Stromal cell of bone marrow (primary cell): ENCODE results near the gene KIAA2012.
A peak's percentile ranks its signal among the peaks of the same experiment; 100 is the strongest.
"Not testable (repeated sequence)": the region's sequence is repeated elsewhere in the genome, so short reads cannot be mapped to it uniquely, and the experiment has no call there.

Source experiments
- DNase-seq: peaks from one replicate; pipeline ENCODE4 v3.0.0-alpha.2; 2012; ENCODE audit warnings: low read depth

KIAA2012 gene

DNA sequence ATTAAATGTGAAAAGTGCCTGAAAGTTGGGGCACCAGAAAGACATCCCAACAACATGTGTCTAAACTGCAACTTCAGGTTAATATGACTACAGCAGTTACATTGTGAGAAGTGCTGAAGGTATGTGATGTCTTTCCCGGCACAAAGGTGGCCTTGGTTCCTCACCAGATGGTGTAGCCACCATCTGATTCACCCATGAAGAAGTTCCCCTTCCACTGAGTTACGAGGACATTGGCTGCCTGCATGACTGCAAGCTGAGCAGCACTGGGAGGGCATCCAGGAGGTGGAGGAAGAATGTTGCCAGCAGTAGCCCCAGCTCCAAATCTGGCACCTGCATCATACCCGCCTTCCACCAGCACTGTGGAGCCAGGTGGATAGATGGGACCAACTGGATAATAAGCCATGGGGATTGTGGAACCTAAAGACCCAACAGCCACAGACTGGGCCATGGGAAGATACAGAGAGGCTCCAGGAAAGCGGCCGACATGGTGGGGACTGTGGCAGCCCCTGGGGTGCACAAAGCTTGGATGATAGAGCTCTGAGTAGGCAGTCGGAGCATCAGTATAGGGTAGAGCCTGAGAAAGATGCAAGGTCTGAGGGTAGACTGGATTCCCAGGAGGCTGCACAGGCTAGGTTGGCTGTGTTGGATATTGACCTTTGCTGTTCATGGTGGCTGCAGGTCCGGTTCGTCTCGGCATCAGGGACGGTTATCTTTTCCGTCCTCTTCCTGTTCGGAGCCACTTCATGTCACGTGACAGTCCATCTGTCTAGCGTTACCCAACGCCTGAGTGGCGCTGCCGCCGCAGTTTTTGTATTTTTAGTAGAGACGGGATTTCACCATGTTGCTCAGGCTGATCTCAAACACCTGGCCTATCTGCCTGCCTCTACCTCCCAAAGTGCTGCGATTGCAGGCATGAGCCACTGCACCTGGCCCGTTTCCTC, 128.4 kb downstream of the KIAA2012 start:
- no peak for DNase-seq

DNA sequence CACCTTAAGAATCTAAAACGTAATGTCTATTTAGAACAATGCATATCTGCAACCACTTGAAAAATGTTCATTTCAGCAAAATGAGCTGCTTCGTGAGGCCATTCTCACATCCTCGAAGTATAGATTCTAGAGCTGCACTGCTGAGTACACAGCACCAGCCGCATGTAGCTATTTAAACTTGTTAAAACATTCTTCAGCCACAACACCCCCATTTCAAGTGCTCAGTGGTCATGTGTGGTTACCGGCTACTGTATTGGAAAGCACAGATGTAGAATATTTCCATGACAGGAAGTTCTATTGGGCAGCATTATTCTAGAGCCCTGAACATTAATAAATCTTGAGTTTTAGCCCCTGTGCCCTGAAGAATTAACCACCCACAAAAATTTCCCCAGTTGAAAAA, 130.3 kb downstream of the KIAA2012 start:
- no peak for DNase-seq

DNA sequence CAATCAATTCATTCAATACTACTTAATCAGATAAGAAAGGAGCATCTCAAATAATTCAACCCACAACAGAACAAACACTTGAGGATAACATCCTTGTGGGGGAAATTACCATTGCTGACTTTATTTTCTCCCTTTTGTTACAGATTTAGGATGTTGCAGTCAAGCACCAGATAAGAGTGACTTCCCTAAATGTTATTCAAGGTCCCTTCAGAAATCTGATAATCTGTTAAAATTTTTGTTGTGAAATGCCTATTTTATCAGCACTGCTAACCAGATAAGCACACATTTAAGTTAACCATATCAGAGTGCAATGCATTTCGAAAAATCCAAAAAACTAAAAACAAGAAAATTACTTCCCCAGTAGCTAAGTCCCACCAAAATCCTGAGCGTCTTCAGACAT, 131.8 kb downstream of the KIAA2012 start:
- DNase-seq = no peak

DNA sequence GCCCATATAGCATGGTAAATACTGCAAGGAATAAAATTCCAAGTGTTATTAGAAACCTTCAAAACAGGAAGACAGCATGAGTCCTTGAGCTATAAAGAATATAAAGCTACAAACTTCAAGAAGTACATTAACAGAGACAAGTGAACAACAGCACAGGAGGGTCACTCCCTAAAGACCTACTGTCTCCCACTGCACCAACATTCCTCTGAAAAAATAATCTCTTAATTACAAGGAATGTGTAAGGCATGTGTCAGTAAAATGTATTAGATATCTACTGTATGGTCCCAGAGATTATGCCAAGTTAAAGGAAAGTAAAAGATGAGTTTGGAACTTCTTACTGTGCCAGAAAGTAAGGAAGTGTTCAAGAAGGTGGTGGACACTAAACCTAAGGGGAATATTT, 135.5 kb downstream of the KIAA2012 start:
- DNase-seq = no peak

DNA sequence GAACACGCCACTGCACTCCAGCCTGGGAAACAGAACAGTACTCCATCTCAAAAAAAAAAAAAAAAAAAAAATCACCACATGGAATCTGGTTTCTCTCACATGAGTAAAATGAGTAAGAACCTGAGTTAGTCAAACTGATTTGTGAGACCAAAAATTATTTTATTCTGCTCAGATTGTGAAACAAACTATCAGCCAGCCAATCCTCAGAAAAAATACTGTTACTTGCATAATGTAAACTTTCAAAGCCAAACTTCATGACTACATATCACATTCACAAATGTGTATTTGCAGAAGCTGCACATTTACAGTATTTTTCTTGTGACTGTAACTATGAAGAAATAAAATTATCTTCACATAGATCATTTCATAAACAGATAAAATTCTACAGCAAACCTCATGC, 142.1 kb downstream of the KIAA2012 start:
- peak; percentile 47 for DNase-seq

DNA sequence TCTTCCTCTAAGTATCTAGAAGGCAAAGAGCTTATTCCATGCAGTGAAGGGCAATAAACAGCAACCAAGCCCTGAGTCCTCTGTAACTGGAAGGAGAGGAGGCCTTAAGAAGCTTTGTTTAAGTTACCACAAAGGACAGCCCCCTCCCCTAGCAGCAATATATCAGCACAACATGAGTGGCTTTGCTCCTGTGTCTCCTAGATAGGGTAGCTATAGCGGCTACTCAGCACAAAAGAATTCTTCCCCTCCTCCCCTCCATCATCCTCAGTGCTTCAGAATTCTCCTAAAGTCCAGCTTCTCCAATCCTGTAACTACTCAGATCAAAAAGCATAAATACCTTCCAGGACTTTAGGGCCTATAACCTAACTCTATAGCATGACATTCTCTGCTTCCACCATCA, 148.8 kb downstream of the KIAA2012 start:
- no peak for DNase-seq

DNA sequence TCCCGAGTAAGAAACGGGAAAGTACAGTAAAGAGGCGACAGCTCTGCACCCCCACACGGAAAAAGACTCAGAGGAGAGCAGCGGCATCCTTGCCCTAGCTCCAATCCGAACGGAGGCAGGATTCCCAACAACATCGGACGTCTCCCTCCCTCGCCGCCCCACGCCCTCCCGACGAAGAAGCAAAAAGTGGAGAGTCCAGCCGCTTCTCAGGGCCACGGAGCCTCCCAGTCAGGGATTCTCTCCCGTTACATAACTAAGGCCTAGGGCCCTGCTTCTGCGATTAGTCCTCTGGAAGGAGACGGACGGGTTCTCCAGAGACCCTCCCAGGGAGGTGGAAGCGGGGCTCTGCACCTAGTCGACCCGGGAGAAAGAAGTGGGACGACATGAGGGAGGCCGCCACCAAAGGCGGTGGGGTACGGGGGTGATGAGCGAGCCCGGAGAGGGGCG, 164.8 kb downstream of the KIAA2012 start:
- peak; percentile 29 for DNase-seq

DNA sequence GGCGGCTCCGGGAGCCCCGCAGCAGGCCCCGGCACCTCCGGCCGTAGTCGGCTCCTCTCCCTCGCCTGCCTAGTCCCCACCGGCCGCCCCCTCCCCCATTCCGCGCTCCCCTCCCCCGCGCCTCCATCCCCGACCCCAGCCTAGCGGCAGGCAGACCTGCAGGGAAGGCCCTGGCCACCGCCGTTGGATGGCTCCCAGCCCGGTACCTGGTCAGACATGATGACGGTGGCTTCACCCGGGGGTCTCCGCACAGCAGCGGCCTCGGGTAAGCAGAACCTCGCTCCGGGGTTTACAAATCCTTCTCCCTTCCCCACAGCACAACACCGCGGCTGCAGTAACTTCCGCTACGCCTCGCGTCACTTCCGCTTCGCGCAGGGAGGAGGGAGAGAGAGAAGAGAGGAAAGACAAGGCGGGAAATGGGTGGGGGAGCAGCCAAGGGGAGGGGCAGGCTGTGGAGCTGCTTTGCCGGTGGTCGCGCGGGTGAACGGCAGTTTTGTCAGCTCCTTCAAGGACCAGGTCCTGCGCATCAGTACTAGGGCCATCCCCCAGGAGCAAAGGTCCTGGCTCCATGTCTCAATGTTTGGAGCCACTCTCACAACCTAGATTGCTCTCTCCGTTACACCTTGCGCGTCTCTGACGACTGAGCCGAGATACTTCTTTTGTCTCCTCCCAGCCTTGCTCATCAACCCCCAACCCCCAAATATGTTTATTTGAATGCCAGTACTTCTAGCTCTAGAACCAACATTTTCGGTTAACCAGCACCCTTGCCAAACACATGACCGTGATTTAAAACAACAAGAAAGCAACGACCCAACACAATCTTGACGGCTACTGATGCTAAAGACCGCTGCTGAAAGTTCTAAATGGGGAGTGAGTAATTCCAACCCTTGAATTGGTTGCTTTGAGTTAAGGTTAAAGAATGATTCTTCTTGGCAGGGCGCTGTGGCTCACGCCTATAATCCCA, 165.5 kb downstream of the KIAA2012 start, which contains the start of gene SUMO1:
Gene SUMO1 (minus strand): TSS at position 364 of the 964 bp plus-strand sequence. CDS start 146 bp downstream, at position 218.
- DNase-seq = peak; percentile 82

DNA sequence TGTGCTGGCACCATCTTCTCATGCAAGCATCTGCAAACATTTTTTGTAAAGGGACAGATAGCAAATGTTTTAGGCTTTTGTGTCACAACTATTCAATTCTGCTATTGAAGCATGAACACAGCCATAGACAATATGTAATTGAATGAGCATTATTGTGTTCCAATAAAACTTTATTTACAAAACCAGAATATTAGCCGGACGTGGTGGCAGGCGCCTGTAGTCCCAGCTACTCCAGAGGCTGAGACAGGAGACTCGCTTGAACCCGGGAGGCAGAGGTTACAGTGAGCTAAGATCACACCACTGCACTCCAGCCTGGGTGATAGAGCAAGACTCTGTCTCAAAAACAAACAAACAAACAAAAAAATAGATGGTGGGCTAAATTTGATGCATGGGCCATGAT, 174.7 kb downstream of the KIAA2012 start:
- DNase-seq = not testable (repeated sequence)

DNA sequence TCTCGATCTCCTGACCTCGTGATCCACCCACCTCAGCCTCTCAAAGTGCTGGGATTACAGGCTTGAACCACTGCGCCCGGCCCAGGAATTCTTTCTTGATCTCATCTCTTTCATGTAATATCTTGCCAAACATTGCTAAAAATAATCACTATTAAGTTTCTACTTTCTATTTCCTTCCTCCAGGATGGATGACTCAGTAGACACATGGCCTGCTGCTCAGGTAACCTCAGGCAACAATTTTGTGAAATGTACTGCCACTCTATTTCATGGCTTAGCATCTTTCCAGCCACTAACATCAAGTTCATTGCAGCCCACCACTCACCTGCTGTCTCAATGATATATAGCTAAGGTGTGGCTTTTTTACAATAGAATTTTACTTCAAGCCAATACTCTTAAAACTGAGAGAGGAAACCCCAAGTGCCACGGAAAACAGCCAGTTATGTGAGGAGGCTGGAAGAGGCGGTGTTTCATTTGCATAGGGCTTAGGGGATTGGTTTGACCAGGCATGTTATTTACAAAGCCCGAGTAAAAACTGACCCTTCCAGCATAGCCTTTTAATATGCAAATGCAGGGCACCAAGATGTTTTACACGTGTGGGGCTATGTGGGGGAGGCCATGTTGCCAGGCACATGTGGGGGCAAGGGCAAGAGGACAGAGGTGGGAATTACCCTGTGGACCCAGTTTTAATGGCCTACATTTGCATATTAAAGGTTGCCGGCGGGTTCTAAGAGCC, 176.6 kb downstream of the KIAA2012 start:
- no peak for DNase-seq

DNA sequence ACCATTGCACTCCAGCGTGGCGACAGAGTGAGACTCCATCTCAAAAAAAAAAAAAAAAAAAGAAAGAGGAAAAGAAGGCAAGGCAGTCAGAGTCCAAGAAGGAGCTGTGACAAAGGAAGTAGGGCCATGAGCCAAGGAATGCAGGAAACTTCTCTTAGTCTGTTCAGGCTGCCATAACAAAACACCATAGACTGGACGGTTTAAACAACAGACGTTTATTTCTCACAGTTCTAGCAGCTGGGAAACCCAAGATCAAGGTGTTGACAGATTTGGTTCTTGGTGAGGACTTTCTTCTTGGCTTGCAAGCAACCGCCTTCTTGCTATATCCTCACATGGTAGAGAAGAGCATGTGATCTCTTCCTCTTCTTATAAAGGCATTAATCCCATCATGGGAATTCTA, 178.4 kb downstream of the KIAA2012 start:
- no peak for DNase-seq
